ENCODE measurements around the gene CACNA1B. TPM values are rescaled to one million over a fixed set of nuclear protein-coding genes. Genes with fewer than 3 reads are reported as not detected.

CACNA1B gene
- total and polyA plus RNA-seq, 9 of the 15 experiments (the other 6 are each of a cell fraction or from before 2014, with no cell fraction given) = 0.01 to 0.04 TPM; not detected in 7

GRCh38 chr9:138101444-138102234 lies 224.1 kb downstream of the CACNA1B start (continued):
- TF ChIP-seq RFX7 (CRISPR knock-in tag; IDR thresholded peaks at IDR 0.05) = no peak
- TF ChIP-seq ZNF512 (tag; IDR thresholded peaks at IDR 0.05) = no peak
- no peak for TF ChIP-seq ZNF324 (CRISPR knock-in tag; IDR thresholded peaks at IDR 0.05)

GRCh38 chr9:138102246-138103051 lies 224.9 kb downstream of the CACNA1B start:
- FAIRE-seq (no peak), ATAC-seq (no peak), DNase-seq (ENCODE audit: extremely low read depth in 1 of 4, low spot score in 3 of 4) (no peak)
- CTCF ChIA-PET (ENCODE audit: low intra/inter-chr PET ratio) = no interaction called here
- Histone ChIP-seq H3K4me2 (ENCODE audit: insufficient read depth, low read length) (no peak overlapping the region), H3K9me3 (replicated peaks; ENCODE audit: control insufficient read depth, insufficient read depth, low read depth, low read length) (no peaks in the 10 kb centered on the region), H2AFZ (ENCODE audit: low read depth, low read length) (no peak overlapping the region), H3K4me3 (no peak overlapping the region), H3K27ac (ENCODE audit: extremely low read depth, low read depth, low read length) (no peak overlapping the region), H4K20me1 (replicated peaks; ENCODE audit: control insufficient read depth, insufficient read depth, low read length) (no peaks in the 10 kb centered on the region; the same call in 1 of the 2 replicates), H3K27me3 (ENCODE audit: control insufficient read depth in 2 of 2, insufficient read depth in 2 of 2, low read length in 2 of 2) (peaks cover 0 to 56% of the 10 kb centered on the region in 2 experiments; a peak in 2 of 5 replicates), H3K36me3 (ENCODE audit: control insufficient read depth, insufficient read depth, low read length) (no peaks in the 10 kb centered on the region), H3K4me1 (replicated peaks in 1 of 2; ENCODE audit: control insufficient read depth in 2 of 2, insufficient read depth in 2 of 2, low read length in 2 of 2) (peaks cover 0 to 4% of the 10 kb centered on the region in 2 experiments; a peak in 2 of 5 replicates), H3K79me2 (ENCODE audit: control insufficient read depth, insufficient read depth, low read length) (no peaks in the 10 kb centered on the region), H3K9ac (ENCODE audit: insufficient read depth in 1 of 2, low read depth in 2 of 2, low read length in 2 of 2) (no peak overlapping the region), H3K9me1 (ENCODE audit: control insufficient read depth, insufficient read depth, low read length) (no peaks in the 10 kb centered on the region)
- no peak for TF ChIP-seq C11orf30 (IDR thresholded peaks at IDR 0.05; ENCODE audit: low read depth)
- no peak for TF ChIP-seq DPF2 (IDR thresholded peaks at IDR 0.05)
- no peak for TF ChIP-seq ZNF830 (CRISPR knock-in tag; IDR thresholded peaks at IDR 0.05)
- no peak for TF ChIP-seq PCBP2 (IDR thresholded peaks at IDR 0.05; ENCODE audit: low read depth, low read length, poor library complexity, severe bottlenecking)
- TF ChIP-seq ETS2 (tag; IDR thresholded peaks at IDR 0.05; ENCODE audit: borderline replicate concordance, poor library complexity, severe bottlenecking) = no peak
- POLR2A ChIA-PET = interaction anchor here (1.2 kb wide), 1 partner anchor 131 kb away, joined by 4 read pairs; no protein-coding TSS in a partner anchor
- in situ Hi-C loops (cut with MboI) = no loop called here
- intact Hi-C loops (cut with micrococcal nuclease) = loop anchor here (5.0 kb wide), 1 partner anchor 430 kb away; no protein-coding TSS in a partner anchor
- no TSS peak for BruUV-seq (replicated peaks)
- WGBS (ENCODE audit: insufficient coverage, low coverage, missing lambda C conversion rate) = under 1% methylated on average over 16 of the region's 23 CpGs
